Measurements from ENCODE around the gene ZSCAN22. TPM values are rescaled to one million over a fixed set of nuclear protein-coding genes. Genes with fewer than 3 reads are reported as not detected.

Gene ZSCAN22
- total and polyA plus RNA-seq, 2 of the 13 experiments (the other 11 are each of a cell fraction or from before 2014, with no cell fraction given) = 2.5 to 3.5 TPM

DNA sequence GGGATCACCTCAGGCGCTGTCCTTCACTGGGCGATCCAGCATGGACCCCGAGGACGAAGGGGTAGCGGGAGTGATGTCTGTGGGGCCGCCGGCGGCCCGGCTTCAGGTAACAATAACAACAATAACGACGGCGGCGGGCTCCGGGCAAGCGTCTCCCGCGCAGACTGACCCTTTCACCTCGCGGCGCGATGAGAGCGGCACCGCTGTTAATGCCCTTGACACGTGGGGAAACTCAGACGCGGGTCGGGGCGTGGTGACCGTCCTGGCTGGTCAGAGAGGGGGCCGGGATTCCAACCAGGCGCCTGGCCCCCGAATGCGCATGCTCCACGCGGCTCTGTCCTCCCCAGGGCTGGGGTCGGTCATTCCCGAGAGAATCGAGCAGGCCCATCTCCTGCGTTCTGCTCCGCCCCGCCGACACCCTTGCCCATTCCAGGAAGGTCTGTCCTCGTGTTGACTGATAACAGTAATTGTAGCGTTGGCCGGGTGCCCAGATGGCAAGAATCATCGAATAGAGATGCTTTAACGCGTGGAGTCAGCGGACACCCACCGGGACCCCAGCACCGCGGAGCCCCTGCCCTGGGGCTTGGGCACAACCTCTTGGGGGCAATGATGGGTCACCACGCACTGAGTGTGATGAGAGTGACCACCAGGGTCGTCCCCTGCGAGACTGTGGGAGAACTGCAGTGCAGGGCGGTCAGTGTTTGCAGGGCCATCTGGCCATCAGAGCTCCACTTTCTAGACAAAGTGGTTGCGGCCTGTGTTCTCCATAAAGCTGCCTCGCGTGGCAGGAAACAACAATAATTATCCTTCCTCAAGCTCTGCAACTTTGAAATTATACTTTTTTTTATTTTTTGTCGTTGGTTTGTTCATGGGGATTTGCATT is 47.5 kb upstream of the ZSCAN22 start (continued):
- TF ChIP-seq, protein P1, sequence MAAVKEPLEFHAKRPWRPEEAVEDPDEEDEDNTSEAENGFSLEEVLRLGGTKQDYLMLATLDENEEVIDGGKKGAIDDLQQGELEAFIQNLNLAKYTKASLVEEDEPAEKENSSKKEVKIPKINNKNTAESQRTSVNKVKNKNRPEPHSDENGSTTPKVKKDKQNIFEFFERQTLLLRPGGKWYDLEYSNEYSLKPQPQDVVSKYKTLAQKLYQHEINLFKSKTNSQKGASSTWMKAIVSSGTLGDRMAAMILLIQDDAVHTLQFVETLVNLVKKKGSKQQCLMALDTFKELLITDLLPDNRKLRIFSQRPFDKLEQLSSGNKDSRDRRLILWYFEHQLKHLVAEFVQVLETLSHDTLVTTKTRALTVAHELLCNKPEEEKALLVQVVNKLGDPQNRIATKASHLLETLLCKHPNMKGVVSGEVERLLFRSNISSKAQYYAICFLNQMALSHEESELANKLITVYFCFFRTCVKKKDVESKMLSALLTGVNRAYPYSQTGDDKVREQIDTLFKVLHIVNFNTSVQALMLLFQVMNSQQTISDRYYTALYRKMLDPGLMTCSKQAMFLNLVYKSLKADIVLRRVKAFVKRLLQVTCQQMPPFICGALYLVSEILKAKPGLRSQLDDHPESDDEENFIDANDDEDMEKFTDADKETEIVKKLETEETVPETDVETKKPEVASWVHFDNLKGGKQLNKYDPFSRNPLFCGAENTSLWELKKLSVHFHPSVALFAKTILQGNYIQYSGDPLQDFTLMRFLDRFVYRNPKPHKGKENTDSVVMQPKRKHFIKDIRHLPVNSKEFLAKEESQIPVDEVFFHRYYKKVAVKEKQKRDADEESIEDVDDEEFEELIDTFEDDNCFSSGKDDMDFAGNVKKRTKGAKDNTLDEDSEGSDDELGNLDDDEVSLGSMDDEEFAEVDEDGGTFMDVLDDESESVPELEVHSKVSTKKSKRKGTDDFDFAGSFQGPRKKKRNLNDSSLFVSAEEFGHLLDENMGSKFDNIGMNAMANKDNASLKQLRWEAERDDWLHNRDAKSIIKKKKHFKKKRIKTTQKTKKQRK (IDR thresholded peaks at IDR 0.05; ENCODE audit: low read length) = no peak
- TF ChIP-seq NFIB (CRISPR knock-in tag; IDR thresholded peaks at IDR 0.05; ENCODE audit: borderline replicate concordance) = no peak
- TF ChIP-seq, protein P2, sequence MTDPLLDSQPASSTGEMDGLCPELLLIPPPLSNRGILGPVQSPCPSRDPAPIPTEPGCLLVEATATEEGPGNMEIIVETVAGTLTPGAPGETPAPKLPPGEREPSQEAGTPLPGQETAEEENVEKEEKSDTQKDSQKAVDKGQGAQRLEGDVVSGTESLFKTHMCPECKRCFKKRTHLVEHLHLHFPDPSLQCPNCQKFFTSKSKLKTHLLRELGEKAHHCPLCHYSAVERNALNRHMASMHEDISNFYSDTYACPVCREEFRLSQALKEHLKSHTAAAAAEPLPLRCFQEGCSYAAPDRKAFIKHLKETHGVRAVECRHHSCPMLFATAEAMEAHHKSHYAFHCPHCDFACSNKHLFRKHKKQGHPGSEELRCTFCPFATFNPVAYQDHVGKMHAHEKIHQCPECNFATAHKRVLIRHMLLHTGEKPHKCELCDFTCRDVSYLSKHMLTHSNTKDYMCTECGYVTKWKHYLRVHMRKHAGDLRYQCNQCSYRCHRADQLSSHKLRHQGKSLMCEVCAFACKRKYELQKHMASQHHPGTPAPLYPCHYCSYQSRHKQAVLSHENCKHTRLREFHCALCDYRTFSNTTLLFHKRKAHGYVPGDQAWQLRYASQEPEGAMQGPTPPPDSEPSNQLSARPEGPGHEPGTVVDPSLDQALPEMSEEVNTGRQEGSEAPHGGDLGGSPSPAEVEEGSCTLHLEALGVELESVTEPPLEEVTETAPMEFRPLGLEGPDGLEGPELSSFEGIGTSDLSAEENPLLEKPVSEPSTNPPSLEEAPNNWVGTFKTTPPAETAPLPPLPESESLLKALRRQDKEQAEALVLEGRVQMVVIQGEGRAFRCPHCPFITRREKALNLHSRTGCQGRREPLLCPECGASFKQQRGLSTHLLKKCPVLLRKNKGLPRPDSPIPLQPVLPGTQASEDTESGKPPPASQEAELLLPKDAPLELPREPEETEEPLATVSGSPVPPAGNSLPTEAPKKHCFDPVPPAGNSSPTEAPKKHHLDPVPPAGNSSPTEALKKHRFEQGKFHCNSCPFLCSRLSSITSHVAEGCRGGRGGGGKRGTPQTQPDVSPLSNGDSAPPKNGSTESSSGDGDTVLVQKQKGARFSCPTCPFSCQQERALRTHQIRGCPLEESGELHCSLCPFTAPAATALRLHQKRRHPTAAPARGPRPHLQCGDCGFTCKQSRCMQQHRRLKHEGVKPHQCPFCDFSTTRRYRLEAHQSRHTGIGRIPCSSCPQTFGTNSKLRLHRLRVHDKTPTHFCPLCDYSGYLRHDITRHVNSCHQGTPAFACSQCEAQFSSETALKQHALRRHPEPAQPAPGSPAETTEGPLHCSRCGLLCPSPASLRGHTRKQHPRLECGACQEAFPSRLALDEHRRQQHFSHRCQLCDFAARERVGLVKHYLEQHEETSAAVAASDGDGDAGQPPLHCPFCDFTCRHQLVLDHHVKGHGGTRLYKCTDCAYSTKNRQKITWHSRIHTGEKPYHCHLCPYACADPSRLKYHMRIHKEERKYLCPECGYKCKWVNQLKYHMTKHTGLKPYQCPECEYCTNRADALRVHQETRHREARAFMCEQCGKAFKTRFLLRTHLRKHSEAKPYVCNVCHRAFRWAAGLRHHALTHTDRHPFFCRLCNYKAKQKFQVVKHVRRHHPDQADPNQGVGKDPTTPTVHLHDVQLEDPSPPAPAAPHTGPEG (CRISPR knock-in tag; IDR thresholded peaks at IDR 0.05) = peak; percentile 81
- TF ChIP-seq CAMTA2 (CRISPR knock-in tag; IDR thresholded peaks at IDR 0.05; ENCODE audit: borderline replicate concordance) = no peak
- TF ChIP-seq RNF2 (conservative IDR thresholded peaks at IDR 0.05; ENCODE audit: low read depth) = no peak
- no peak for TF ChIP-seq ZNF878 (CRISPR knock-in tag; IDR thresholded peaks at IDR 0.05)
- peak; percentile 54; the same call in 1 of the 2 replicates for TF ChIP-seq ZNF556 (CRISPR knock-in tag; IDR thresholded peaks at IDR 0.05; ENCODE audit: borderline replicate concordance)
- no peak for TF ChIP-seq FOXA1 (IDR thresholded peaks at IDR 0.05)
- TF ChIP-seq FOXA1 (CRISPR knock-in tag; IDR thresholded peaks at IDR 0.05) = peak; percentile 39
- 0 out of 2 replicates have a peak, but pooled peaks have one; percentile 75 for TF ChIP-seq ZSCAN20 (CRISPR knock-in tag; IDR thresholded peaks at IDR 0.05; ENCODE audit: borderline replicate concordance)
- 0 out of 2 replicates have a peak, but pooled peaks have one; percentile 54 for TF ChIP-seq ZNF136 (CRISPR knock-in tag; IDR thresholded peaks at IDR 0.05; ENCODE audit: low read depth)
- no peak for TF ChIP-seq ARNT (IDR thresholded peaks at IDR 0.05)
- TF ChIP-seq ZNF572 (CRISPR knock-in tag; IDR thresholded peaks at IDR 0.05) = no peak
- peak; percentile 54; the same call in 1 of the 2 replicates for TF ChIP-seq REPIN1 (CRISPR knock-in tag; IDR thresholded peaks at IDR 0.05; ENCODE audit: borderline replicate concordance, low read depth)
- peak; percentile 84; the same call in 1 of the 2 replicates for TF ChIP-seq ARID4A (CRISPR knock-in tag; IDR thresholded peaks at IDR 0.05; ENCODE audit: borderline replicate concordance)
